GM21786 (cell line): Measurements from ENCODE around the gene PRDM16.

Experiments used
- ATAC-seq: cut with Tn5 transposase; IDR thresholded peaks from one replicate; pipeline ENCODE4 v1.9.1; 2021; ENCODE audit not compliant: unreplicated experiment

Gene PRDM16

GRCh38 chr1:3120994-3121393, 52.0 kb downstream of the PRDM16 start:
- ATAC-seq = no peak

- ATAC-seq = no peak
Observed at GRCh38 chr1:3121401-3122210, 52.6 kb downstream of the PRDM16 start.

- ATAC-seq = no peak
Observed at GRCh38 chr1:3122311-3122710, 53.3 kb downstream of the PRDM16 start.

- ATAC-seq = no peak
Observed at GRCh38 chr1:3124246-3124645, 55.2 kb downstream of the PRDM16 start.

GRCh38 chr1:3125078-3125477, 56.1 kb downstream of the PRDM16 start:
- ATAC-seq = no peak

- ATAC-seq = no peak
Observed at GRCh38 chr1:3125546-3126368, 56.8 kb downstream of the PRDM16 start.

GRCh38 chr1:3126756-3127678, 58.0 kb downstream of the PRDM16 start:
- no peak for ATAC-seq

GRCh38 chr1:3127738-3128137, 58.7 kb downstream of the PRDM16 start:
- ATAC-seq = no peak

- no peak for ATAC-seq
Observed at GRCh38 chr1:3128431-3129132, 59.6 kb downstream of the PRDM16 start.

GRCh38 chr1:3129133-3129490, 60.1 kb downstream of the PRDM16 start:
- ATAC-seq = no peak

GRCh38 chr1:3130268-3130667, 61.3 kb downstream of the PRDM16 start:
- no peak for ATAC-seq

- ATAC-seq = no peak
Observed at GRCh38 chr1:3132660-3133059, 63.7 kb downstream of the PRDM16 start.

- no peak for ATAC-seq
Observed at GRCh38 chr1:3133686-3134085, 64.7 kb downstream of the PRDM16 start.

- ATAC-seq = no peak
Observed at GRCh38 chr1:3134381-3135072, 65.5 kb downstream of the PRDM16 start.

- ATAC-seq = no peak
Observed at GRCh38 chr1:3135073-3135702, 66.2 kb downstream of the PRDM16 start.

- no peak for ATAC-seq
Observed at GRCh38 chr1:3135744-3136455, 66.9 kb downstream of the PRDM16 start.

- ATAC-seq = no peak
Observed at GRCh38 chr1:3136532-3136931, 67.5 kb downstream of the PRDM16 start.

GRCh38 chr1:3137111-3138100, 68.4 kb downstream of the PRDM16 start:
- ATAC-seq = no peak
